Articular chondrocyte of knee joint (primary cell): ENCODE data around the gene SLC35B3. TPM values are rescaled to one million over a fixed set of nuclear protein-coding genes. Genes with fewer than 3 reads are reported as not detected.

Experiments used
- total RNA-seq: library from RNA; depleted of rRNA; stranded (reverse); fragments of >200 nt; gene quantifications from 2 replicates; pipeline ENCODE4 v1.2.3, GENCODE V29; 2012

Gene SLC35B3
- 28.4 and 33.5 TPM in 2 replicates for total RNA-seq

DNA sequence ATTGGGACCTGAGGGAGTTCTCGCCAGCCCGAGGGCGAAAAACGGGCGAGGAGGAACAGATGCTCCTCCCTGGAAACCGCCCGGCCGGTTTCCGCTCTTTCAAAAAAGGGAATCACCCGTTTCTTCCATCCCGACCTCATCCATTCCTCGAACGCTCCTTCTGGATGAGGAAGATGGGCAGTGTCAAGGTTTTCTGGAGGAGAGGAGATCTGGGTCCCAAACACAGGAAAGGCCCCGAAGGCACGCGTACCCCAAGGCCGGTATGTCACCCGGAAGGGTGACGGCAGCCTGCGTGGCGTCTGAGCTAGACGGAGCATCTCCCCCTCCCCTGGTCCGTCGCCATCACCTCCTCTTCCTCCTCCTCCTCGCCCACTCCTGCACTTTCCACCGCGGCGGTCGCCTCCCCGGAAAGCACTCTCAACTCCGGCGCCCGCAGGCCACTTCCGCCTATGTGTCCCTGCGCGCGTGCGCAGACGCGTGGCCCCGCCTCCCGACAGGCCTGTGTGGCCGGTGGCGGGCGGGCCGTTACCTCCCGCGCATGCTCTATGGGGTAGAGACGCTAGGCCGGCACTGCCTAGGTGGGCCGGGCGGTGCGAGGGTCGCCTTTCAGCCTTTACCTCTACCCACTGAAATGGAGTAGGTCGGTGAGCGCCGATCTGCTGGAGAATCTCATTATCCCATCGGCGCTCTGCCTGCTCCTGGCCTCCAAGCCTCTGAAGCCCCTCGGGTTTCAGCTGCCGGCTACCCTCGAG lies at the start of gene SLC35B3:
Gene SLC35B3 (minus strand): TSS at position 453 of the 752 bp plus-strand sequence.

